Measurements from ENCODE around the gene MOGAT1.

GRCh38 chr2:222722327-222722946 is 51.0 kb downstream of the MOGAT1 start:
- TF ChIP-seq TAF1 (IDR thresholded peaks at IDR 0.05; ENCODE audit: borderline replicate concordance, low read depth, low read length), result no peak
- no peak for TF ChIP-seq CTCF (IDR thresholded peaks at IDR 0.05)
- TF ChIP-seq TEAD4 (IDR thresholded peaks at IDR 0.05; ENCODE audit: borderline replicate concordance, insufficient read depth), result no peak
- TF ChIP-seq NFIC (IDR thresholded peaks at IDR 0.05; ENCODE audit: borderline replicate concordance), result peak; percentile 57; the same call in 1 of the 2 replicates
- TF ChIP-seq, protein P1, sequence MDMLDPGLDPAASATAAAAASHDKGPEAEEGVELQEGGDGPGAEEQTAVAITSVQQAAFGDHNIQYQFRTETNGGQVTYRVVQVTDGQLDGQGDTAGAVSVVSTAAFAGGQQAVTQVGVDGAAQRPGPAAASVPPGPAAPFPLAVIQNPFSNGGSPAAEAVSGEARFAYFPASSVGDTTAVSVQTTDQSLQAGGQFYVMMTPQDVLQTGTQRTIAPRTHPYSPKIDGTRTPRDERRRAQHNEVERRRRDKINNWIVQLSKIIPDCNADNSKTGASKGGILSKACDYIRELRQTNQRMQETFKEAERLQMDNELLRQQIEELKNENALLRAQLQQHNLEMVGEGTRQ (IDR thresholded peaks at IDR 0.05; ENCODE audit: borderline replicate concordance, low read depth, low read length), result no peak
- no peak for TF ChIP-seq RAD21 (IDR thresholded peaks at IDR 0.05; ENCODE audit: low read length)

All from SK-N-SH (cell line).